Endothelial cell of umbilical vein (primary cell): ENCODE measurements around the gene RMDN2. TPM values are rescaled to one million over a fixed set of nuclear protein-coding genes. Genes with fewer than 3 reads are reported as not detected.
A peak's percentile ranks its signal among the peaks of the same experiment; 100 is the strongest.

Experiments used
- BruUV-seq: library from RNA; stranded (reverse); fragments of 400-500 nt; replicated peaks from 2 replicates; lab custom pipeline; 2021; lab: Mats Ljungman, UMichigan
- CTCF ChIA-PET: fragments of 300-600, 350-600 bp; sonication (Branson Sonifier 250); formaldehyde crosslinking; loops from one replicate; lab custom pipeline; 2021; ENCODE audit warnings: antibody characterized with exemption, inconsistent platforms; lab: Charles Lee
- POLR2A ChIA-PET: fragments of 300-600, 350-600 bp; sonication (Branson Sonifier 250); formaldehyde crosslinking; loops from one replicate; lab custom pipeline; 2021; ENCODE audit warnings: antibody characterized with exemption, inconsistent platforms; lab: Charles Lee
- DNase-seq: peaks from one replicate; pipeline ENCODE4 v3.0.0-alpha.2; 2011; ENCODE audit warnings: low read depth, low spot score
- FAIRE-seq: peaks from 2 replicates; lab custom pipeline; 2011; peaks lifted over from hg19 to GRCh38; lab: Jason Lieb, UNC
- H2AFZ ChIP-seq: 2 replicates; pipeline ENCODE4 v1.6.0; 2012; ENCODE audit warnings: low read depth, low read length, control low read depth, inconsistent platforms
- H3K27ac ChIP-seq: 2 replicates; pipeline ENCODE4 v1.5.1; 2011; ENCODE audit warnings: low read depth, mild to moderate bottlenecking, control low read depth, low read length, moderate library complexity; ENCODE audit not compliant: insufficient read depth
- H3K27me3 ChIP-seq, 2 experiments: 2 replicates each; pipeline versions ENCODE4 v1.6.0 to v1.6.1; 2011; ENCODE audit warnings: low read length in 2 of 2, mixed read lengths in 1 of 2; ENCODE audit not compliant: control insufficient read depth in 2 of 2, insufficient read depth in 2 of 2
- H3K36me3 ChIP-seq, 2 experiments: 2 replicates in 1 of 2; 3 replicates in 1 of 2; pipeline ENCODE4 v1.5.1; 2011; ENCODE audit warnings: low read length in 2 of 2, mild to moderate bottlenecking in 1 of 2, moderate library complexity in 1 of 2; ENCODE audit not compliant: control insufficient read depth in 2 of 2, insufficient read depth in 2 of 2; ENCODE audit errors: extremely low read depth in 1 of 2
- H3K4me1 ChIP-seq: 3 replicates; pipeline ENCODE4 v1.5.1; 2011; ENCODE audit warnings: mild to moderate bottlenecking, low read length; ENCODE audit not compliant: control insufficient read depth, insufficient read depth; ENCODE audit errors: extremely low read depth
- H3K4me2 ChIP-seq: 2 replicates; pipeline ENCODE4 v1.6.1; 2011; ENCODE audit warnings: low read length, control low read depth, mixed read lengths; ENCODE audit not compliant: insufficient read depth
- H3K4me3 ChIP-seq, 3 experiments: fragments of 200-600 bp in 1 of 3; sonication (generic), shearing (Covaris generic) in 1 of 3; replicated peaks in 1 of 3; 2 replicates each; pipeline ENCODE4 v1.5.1; 2011 to 2016; ENCODE audit warnings: control low read depth in 3 of 3, low read length in 3 of 3, mild to moderate bottlenecking in 2 of 3, inconsistent platforms in 1 of 3, low read depth in 1 of 3, moderate library complexity in 1 of 3; ENCODE audit not compliant: insufficient read depth in 1 of 3
- H3K79me2 ChIP-seq: 2 replicates; pipeline ENCODE4 v1.6.0; 2012; ENCODE audit warnings: low read length, inconsistent platforms; ENCODE audit not compliant: control insufficient read depth, insufficient read depth
- H3K9ac ChIP-seq: replicated peaks from 2 replicates; pipeline ENCODE3; 2011; ENCODE audit warnings: low read length, control low read depth; ENCODE audit not compliant: insufficient read depth; ENCODE audit errors: extremely low read depth
- H3K9me1 ChIP-seq: replicated peaks from 3 replicates; pipeline ENCODE4 v1.6.0; 2011; ENCODE audit warnings: mild to moderate bottlenecking, low read length; ENCODE audit not compliant: control insufficient read depth, insufficient read depth; ENCODE audit errors: extremely low read depth
- H3K9me3 ChIP-seq: replicated peaks from 2 replicates; pipeline ENCODE4 v1.5.1; 2012; ENCODE audit warnings: low read length, inconsistent platforms; ENCODE audit not compliant: control insufficient read depth, insufficient read depth
- H4K20me1 ChIP-seq: replicated peaks from 2 replicates; pipeline ENCODE3; 2011; ENCODE audit warnings: mild to moderate bottlenecking, low read length; ENCODE audit not compliant: control insufficient read depth, insufficient read depth; ENCODE audit errors: extremely low read depth
- CTCF ChIP-seq, 2 donors: IDR thresholded peaks; 1 replicate in 1 of 2; 2 replicates in 1 of 2; pipeline ENCODE4 v1.5.1; 2011; ENCODE audit warnings: low read length in 2 of 2, mild to moderate bottlenecking in 2 of 2, moderate library complexity in 2 of 2, control low read depth in 1 of 2, inconsistent platforms in 1 of 2, low read depth in 1 of 2; ENCODE audit not compliant: insufficient read depth in 1 of 2; ENCODE audit errors: extremely low read depth in 1 of 2
- EZH2 ChIP-seq: IDR thresholded peaks from 2 replicates; pipeline ENCODE4 v1.6.1; 2012; ENCODE audit warnings: borderline replicate concordance, low read depth, mild to moderate bottlenecking, moderate library complexity, low read length, inconsistent platforms; ENCODE audit not compliant: severe bottlenecking
- GATA2 ChIP-seq: IDR thresholded peaks from 2 replicates; pipeline ENCODE4 v1.7.0; 2011; ENCODE audit warnings: low read depth, mild to moderate bottlenecking, moderate library complexity, mixed read lengths, low read length; ENCODE audit not compliant: insufficient read length, insufficient read depth
- dilution Hi-C: fragments of 300-500 bp; cut with MboI; formaldehyde crosslinking; loops from one replicate; pipeline ENCODE4 v1.15.0; 2019; ENCODE audit warnings: low sequenced_read_pairs; ENCODE audit not compliant: extremely low pct_ligation_motif_present
- intact Hi-C: fragments of 100-400 bp; cut with micrococcal nuclease; formaldehyde crosslinking; loops from one replicate; pipeline ENCODE4 v1.10.0; 2022
- polyA plus RNA-seq, 4 experiments: library from polyadenylated mRNA; depleted of rRNA in 3 of 4; stranded (reverse) in 3 of 4; unstranded in 1 of 4; fragments of >200 nt; gene quantifications; 2 replicates each; pipeline versions ENCODE4 v1.2.1 to v1.2.3, GENCODE V29; 2011 to 2012; ENCODE audit warnings: missing spikeins in 1 of 4
- total RNA-seq: library from RNA; stranded (reverse); gene quantifications from 2 replicates; pipeline ENCODE4 v1.2.3, GENCODE V29; 2021

RMDN2 gene
- total and polyA plus RNA-seq, 2 donors (not counting 3 experiments of a cell fraction or from before 2014, with no cell fraction given): 0.97 to 2.8 TPM

GRCh38 chr2:37890893-37891495, 34.1 kb upstream of the RMDN2 start:
- CTCF ChIA-PET: interaction anchor here (0.7 to 5.0 kb wide), 11 partner anchors 10 to 498 kb away, joined by 3 to 51 read pairs (median 4); no protein-coding TSS in a partner anchor
- BruUV-seq: no TSS peak
- Histone ChIP-seq H3K9ac (no peak overlapping the region), H3K27ac (no peak overlapping the region), H3K4me3 (no peak overlapping the region), H3K9me1 (no peaks in the 10 kb centered on the region), H2AFZ (no peak overlapping the region), H3K27me3 (no peaks in the 10 kb centered on the region), H3K36me3 (no peaks in the 10 kb centered on the region), H3K4me1 (no peaks in the 10 kb centered on the region), H3K9me3 (no peaks in the 10 kb centered on the region), H3K4me2 (no peak overlapping the region), H3K79me2 (no peaks in the 10 kb centered on the region), H4K20me1 (no peaks in the 10 kb centered on the region)
- intact Hi-C loops: loop anchor here (1.0 to 5.0 kb wide), 4 partner anchors 384 to 723 kb away; no protein-coding TSS in a partner anchor
- DNase-seq (peak; percentile 69), FAIRE-seq (peak; percentile 85)
- dilution Hi-C loops: no loop called here
- TF ChIP-seq GATA2 (no peak), EZH2 (no peak), CTCF (IDR thresholded peaks at IDR 0.05; ENCODE audit: extremely low read depth in 1 of 2, insufficient read depth in 1 of 2, low read depth in 1 of 2, low read length in 2 of 2) (peak; percentile 76 to 79)
- POLR2A ChIA-PET: no interaction called here
